Lower leg skin (tissue), 3 donors: ENCODE results near the gene HAUS2.

Source experiments
- CTCF ChIP-seq, 3 donors: fragments of 450-650 bp; IDR thresholded peaks; one replicate each; pipeline ENCODE4 v1.5.1; 2016; ENCODE audit warnings: antibody characterized with exemption in 3 of 3, mild to moderate bottlenecking in 3 of 3, moderate library complexity in 2 of 3
- POLR2A ChIP-seq, 2 donors: fragments of 450-650 bp; IDR thresholded peaks; one replicate each; pipeline ENCODE4 v1.6.1; 2016 to 2017; ENCODE audit warnings: antibody characterized with exemption in 2 of 2, mild to moderate bottlenecking in 1 of 2, moderate library complexity in 1 of 2

GRCh38 chr15:42602501-42602900 is 53.9 kb downstream of the HAUS2 start:
- TF ChIP-seq POLR2A (IDR thresholded peaks at IDR 0.05) (no peak), CTCF (IDR thresholded peaks at IDR 0.05) (no peak)
